H9 (cell line): ENCODE measurements around the gene RBM19. TPM values are rescaled to one million over a fixed set of nuclear protein-coding genes. Genes with fewer than 3 reads are reported as not detected.

Experiments used
- DNase-seq: peaks from one replicate; pipeline ENCODE4 v3.0.0-alpha.2; 2017
- H2AFZ ChIP-seq: one replicate; pipeline ENCODE4 v1.6.1; 2013; ENCODE audit warnings: mild to moderate bottlenecking, low read length, control low read depth, moderate library complexity
- H2AK5ac ChIP-seq: 2 replicates; pipeline ENCODE4 v1.6.1; 2013; ENCODE audit warnings: low read length, control low read depth, mixed read lengths; ENCODE audit not compliant: insufficient read length
- H2BK120ac ChIP-seq: one replicate; pipeline ENCODE4 v1.6.1; 2013; ENCODE audit warnings: low read depth, mild to moderate bottlenecking, low read length, control low read depth, inconsistent platforms; ENCODE audit not compliant: poor library complexity, severe bottlenecking
- H2BK12ac ChIP-seq: 2 replicates; pipeline ENCODE4 v1.6.1; 2013; ENCODE audit warnings: low read length, control low read depth, mixed read lengths, low read depth; ENCODE audit not compliant: insufficient read length
- H2BK15ac ChIP-seq: 2 replicates; pipeline ENCODE4 v1.6.1; 2013; ENCODE audit warnings: low read depth, low read length, control low read depth
- H2BK20ac ChIP-seq: one replicate; pipeline ENCODE4 v1.6.1; 2013; ENCODE audit warnings: low read depth, mild to moderate bottlenecking, low read length, control low read depth, inconsistent platforms; ENCODE audit not compliant: poor library complexity, severe bottlenecking
- H2BK5ac ChIP-seq: 2 replicates; pipeline ENCODE4 v1.6.1; 2013; ENCODE audit warnings: low read length, control low read depth, mixed read lengths; ENCODE audit not compliant: insufficient read length
- H3K14ac ChIP-seq: 2 replicates; pipeline ENCODE4 v1.6.1; 2013; ENCODE audit warnings: low read length, control low read depth; ENCODE audit not compliant: insufficient read depth
- H3K18ac ChIP-seq: 2 replicates; pipeline ENCODE4 v1.6.1; 2013; ENCODE audit warnings: low read depth, mild to moderate bottlenecking, mixed read lengths, low read length, control low read depth; ENCODE audit not compliant: insufficient read length
- H3K23ac ChIP-seq: 2 replicates; pipeline ENCODE4 v1.6.1; 2013; ENCODE audit warnings: low read length, control low read depth, mixed read lengths, low read depth; ENCODE audit not compliant: insufficient read length
- H3K23me2 ChIP-seq: 2 replicates; pipeline ENCODE4 v1.6.1; 2013; ENCODE audit warnings: low read depth, mild to moderate bottlenecking, mixed read lengths, low read length, control low read depth; ENCODE audit not compliant: insufficient read length, poor library complexity, severe bottlenecking
- H3K27ac ChIP-seq: 2 replicates; pipeline ENCODE4 v1.5.1; 2013; ENCODE audit warnings: low read length, control low read depth, mixed read lengths, low read depth; ENCODE audit not compliant: insufficient read length
- H3K27me3 ChIP-seq: 2 replicates; pipeline ENCODE4 v1.6.1; 2013; ENCODE audit warnings: low read length, control low read depth, inconsistent platforms; ENCODE audit not compliant: insufficient read depth
- H3K4ac ChIP-seq: 2 replicates; pipeline ENCODE4 v1.6.1; 2013; ENCODE audit warnings: low read depth, mild to moderate bottlenecking, control low read depth, inconsistent platforms, low read length, moderate library complexity
- H3K4me1 ChIP-seq: 2 replicates; pipeline ENCODE4 v1.6.1; 2013; ENCODE audit warnings: low read length, control low read depth, inconsistent platforms; ENCODE audit not compliant: insufficient read depth
- H3K4me2 ChIP-seq: 2 replicates; pipeline ENCODE4 v1.6.1; 2013; ENCODE audit warnings: low read length, control low read depth, mixed read lengths; ENCODE audit not compliant: insufficient read length, insufficient read depth
- H3K56ac ChIP-seq: 2 replicates; pipeline ENCODE4 v1.6.1; 2013; ENCODE audit warnings: low read depth, mild to moderate bottlenecking, mixed read lengths, low read length, control low read depth; ENCODE audit not compliant: insufficient read length
- H3K79me1 ChIP-seq: 2 replicates; pipeline ENCODE4 v1.6.1; 2013; ENCODE audit warnings: low read depth, mild to moderate bottlenecking, moderate library complexity, low read length, control low read depth, inconsistent platforms; ENCODE audit not compliant: insufficient read depth, poor library complexity, severe bottlenecking
- H3K79me2 ChIP-seq: 2 replicates; pipeline ENCODE4 v1.6.1; 2013; ENCODE audit warnings: low read length, control low read depth, inconsistent platforms; ENCODE audit not compliant: insufficient read depth
- H3K9ac ChIP-seq: 2 replicates; pipeline ENCODE4 v1.6.1; 2013; ENCODE audit warnings: low read length, control low read depth, mixed read lengths; ENCODE audit not compliant: insufficient read length; ENCODE audit errors: extremely low read depth
- H3K9me3 ChIP-seq: one replicate; pipeline ENCODE4 v1.6.1; 2013; ENCODE audit warnings: low read depth, low read length, inconsistent platforms; ENCODE audit not compliant: control insufficient read depth
- H3T11ph ChIP-seq: one replicate; pipeline ENCODE4 v1.6.1; 2013; ENCODE audit warnings: mild to moderate bottlenecking, low read length, control low read depth, inconsistent platforms
- H4K20me1 ChIP-seq: one replicate; pipeline ENCODE4 v1.6.1; 2013; ENCODE audit not compliant: control insufficient read depth, insufficient read length, insufficient read depth
- H4K5ac ChIP-seq: 2 replicates; pipeline ENCODE4 v1.6.1; 2013; ENCODE audit warnings: low read depth, mild to moderate bottlenecking, mixed read lengths, low read length, control low read depth; ENCODE audit not compliant: insufficient read length
- H4K8ac ChIP-seq: replicated peaks from 2 replicates; pipeline ENCODE4 v1.6.1; 2013; ENCODE audit warnings: low read length, control low read depth, mixed read lengths, low read depth; ENCODE audit not compliant: insufficient read length
- H4K91ac ChIP-seq: 2 replicates; pipeline ENCODE4 v1.6.1; 2013; ENCODE audit warnings: low read depth, mild to moderate bottlenecking, moderate library complexity, mixed read lengths, low read length, control low read depth; ENCODE audit not compliant: insufficient read length
- H3K27ac Mint-ChIP-seq, 3 experiments: 2 replicates in 2 of 3; 3 replicates in 1 of 3; pipeline ENCODE4 v1.8.0; 2020 to 2021; ENCODE audit warnings: mixed read lengths in 3 of 3, mild to moderate bottlenecking in 1 of 3, moderate library complexity in 1 of 3
- H3K27me3 Mint-ChIP-seq: 2 replicates; pipeline ENCODE4 v1.8.0; 2021; ENCODE audit warnings: low read depth, mild to moderate bottlenecking, moderate library complexity, mixed read lengths
- H3K36me3 Mint-ChIP-seq, 3 experiments: 2 replicates in 2 of 3; 3 replicates in 1 of 3; pipeline ENCODE4 v1.8.0; 2020 to 2021; ENCODE audit warnings: low read depth in 3 of 3, mixed read lengths in 3 of 3; ENCODE audit not compliant: insufficient read depth in 1 of 3
- H3K4me1 Mint-ChIP-seq, 2 experiments: 2 replicates each; pipeline ENCODE4 v1.8.0; 2020; ENCODE audit warnings: mixed read lengths in 2 of 2
- H3K4me3 Mint-ChIP-seq, 2 experiments: 2 replicates in 1 of 2; 3 replicates in 1 of 2; pipeline ENCODE4 v1.8.0; 2020 to 2021; ENCODE audit warnings: mild to moderate bottlenecking in 2 of 2, mixed read lengths in 2 of 2, moderate library complexity in 1 of 2
- H3K9me3 Mint-ChIP-seq, 2 experiments: 2 replicates in 1 of 2; 3 replicates in 1 of 2; pipeline ENCODE4 v1.8.0; 2020; ENCODE audit warnings: mild to moderate bottlenecking in 2 of 2, mixed read lengths in 2 of 2, moderate library complexity in 1 of 2
- WGBS: extraction: QIAGEN DNeasy Blood & Tissue Kit; methylation state at CpG from one replicate; pipeline ENCODE4 v1.1.7; 2013; ENCODE audit warnings: missing lambda C conversion rate, low lambda C conversion rate, mixed read lengths; ENCODE audit not compliant: insufficient read length; ENCODE audit errors: extremely low coverage; 5-methylcytosine and 5-hydroxymethylcytosine counted together
- total RNA-seq: library from RNA; stranded (reverse); gene quantifications from 2 replicates; pipeline ENCODE4 v1.2.1, GENCODE V29; 2021
- TF ChIP-seq, protein P1 (sequence below): fragments of 200-600 bp; sonication (generic); conservative IDR thresholded peaks from 3 replicates; pipeline ENCODE4 v1.8.0; 2021; ENCODE audit warnings: antibody characterized with exemption, mild to moderate bottlenecking

Gene RBM19
- total RNA-seq, 1 experiment from 2014 or later: 32.2 TPM

DNA sequence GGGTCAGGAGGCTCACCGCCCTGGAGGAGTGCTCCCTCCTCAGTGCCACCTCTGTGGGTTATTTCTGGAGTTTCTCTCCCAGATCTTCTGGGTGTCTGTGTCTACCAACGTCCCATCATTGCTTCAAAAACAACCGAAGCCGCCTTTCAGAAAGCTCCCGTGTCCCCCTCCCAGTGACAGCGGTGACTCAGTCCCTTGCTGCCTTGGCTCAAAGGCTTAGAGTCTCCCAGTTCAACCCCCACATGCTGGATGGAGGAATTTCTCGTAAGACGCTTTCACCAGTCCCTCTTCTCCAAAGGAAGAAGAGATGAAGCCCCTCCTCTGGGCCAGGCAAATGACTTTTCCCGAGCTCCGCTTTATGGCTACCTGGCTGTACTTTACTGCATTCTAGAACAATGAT lies 146.6 kb downstream of the RBM19 start:
- WGBS: no CpG with 5 or more reads among the region's 10 CpGs
- Histone ChIP-seq H3K4me1 (no peaks in the 10 kb centered on the region), H2BK120ac (no peak overlapping the region), H3K9me3 (no peaks in the 10 kb centered on the region), H3K79me1 (no peaks in the 10 kb centered on the region), H4K8ac (no peak overlapping the region), H2AFZ (no peak overlapping the region), H3K27ac (no peak overlapping the region), H3K4me2 (no peak overlapping the region), H4K5ac (no peak overlapping the region), H3K79me2 (no peaks in the 10 kb centered on the region), H3T11ph (no peak overlapping the region), H3K9ac (no peak overlapping the region), H3K14ac (no peak overlapping the region; the same call in 1 of the 2 replicates), H3K27me3 (no peaks in the 10 kb centered on the region), H2AK5ac (no peak overlapping the region), H2BK5ac (no peak overlapping the region), H3K23ac (no peak overlapping the region), H3K23me2 (no peaks in the 10 kb centered on the region), H2BK20ac (no peak overlapping the region), H3K18ac (no peak overlapping the region), H2BK15ac (no peak overlapping the region), H3K56ac (no peak overlapping the region), H3K4ac (no peak overlapping the region), H2BK12ac (no peak overlapping the region), H4K20me1 (no peaks in the 10 kb centered on the region), H4K91ac (no peak overlapping the region)
- no peak for DNase-seq
- Mint-ChIP-seq H3K4me1 (peaks cover 15 to 33% of the 10 kb centered on the region in 2 experiments), H3K9me3 (no peaks in the 10 kb centered on the region; a peak in 1 of 5 replicates), H3K27me3 (no peaks in the 10 kb centered on the region; the same call in none of the 2 replicates), H3K27ac (no peak overlapping the region; a peak in 2 of 7 replicates), H3K4me3 (no peak overlapping the region), H3K36me3 (peaks cover 0 to 15% (median 0%) of the 10 kb centered on the region in 3 experiments; a peak in 5 of 7 replicates)
- TF ChIP-seq, protein P1, sequence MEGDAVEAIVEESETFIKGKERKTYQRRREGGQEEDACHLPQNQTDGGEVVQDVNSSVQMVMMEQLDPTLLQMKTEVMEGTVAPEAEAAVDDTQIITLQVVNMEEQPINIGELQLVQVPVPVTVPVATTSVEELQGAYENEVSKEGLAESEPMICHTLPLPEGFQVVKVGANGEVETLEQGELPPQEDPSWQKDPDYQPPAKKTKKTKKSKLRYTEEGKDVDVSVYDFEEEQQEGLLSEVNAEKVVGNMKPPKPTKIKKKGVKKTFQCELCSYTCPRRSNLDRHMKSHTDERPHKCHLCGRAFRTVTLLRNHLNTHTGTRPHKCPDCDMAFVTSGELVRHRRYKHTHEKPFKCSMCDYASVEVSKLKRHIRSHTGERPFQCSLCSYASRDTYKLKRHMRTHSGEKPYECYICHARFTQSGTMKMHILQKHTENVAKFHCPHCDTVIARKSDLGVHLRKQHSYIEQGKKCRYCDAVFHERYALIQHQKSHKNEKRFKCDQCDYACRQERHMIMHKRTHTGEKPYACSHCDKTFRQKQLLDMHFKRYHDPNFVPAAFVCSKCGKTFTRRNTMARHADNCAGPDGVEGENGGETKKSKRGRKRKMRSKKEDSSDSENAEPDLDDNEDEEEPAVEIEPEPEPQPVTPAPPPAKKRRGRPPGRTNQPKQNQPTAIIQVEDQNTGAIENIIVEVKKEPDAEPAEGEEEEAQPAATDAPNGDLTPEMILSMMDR: no peak
